Stimulated activated CD4-positive, alpha-beta T cell treated with anti-CD3 and anti-CD28 coated beads, Interleukin-15, amount 100 ng/mL, for 1 hour (primary cell): ENCODE data around the gene PDE3A.

Experiments
- DNase-seq, 2 donors: peaks; one replicate each; pipeline ENCODE4 v3.0.0-alpha.2; 2020; ENCODE audit warnings: low read depth in 1 of 2, low spot score in 1 of 2

Gene PDE3A

DNA sequence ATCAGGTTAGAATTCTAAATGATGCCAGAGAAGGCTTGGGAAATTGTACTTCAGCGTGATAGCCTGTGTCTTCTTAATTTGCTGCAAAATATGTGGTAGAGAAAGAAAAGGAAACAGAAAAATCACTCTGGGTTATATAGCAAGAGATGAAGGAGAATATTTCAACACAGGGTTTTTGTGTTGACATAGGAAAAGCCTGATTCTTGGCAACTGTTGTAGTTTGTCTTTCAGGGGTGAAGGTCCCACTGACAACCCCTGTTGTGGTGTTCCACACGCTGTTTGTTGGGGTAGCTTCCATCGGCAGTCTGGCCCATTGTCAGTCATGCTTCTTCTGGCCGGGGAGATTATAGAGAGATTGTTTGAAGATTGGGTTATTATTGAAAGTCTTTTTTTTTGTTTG lies 313.0 kb downstream of the PDE3A start:
- DNase-seq, result no peak

DNA sequence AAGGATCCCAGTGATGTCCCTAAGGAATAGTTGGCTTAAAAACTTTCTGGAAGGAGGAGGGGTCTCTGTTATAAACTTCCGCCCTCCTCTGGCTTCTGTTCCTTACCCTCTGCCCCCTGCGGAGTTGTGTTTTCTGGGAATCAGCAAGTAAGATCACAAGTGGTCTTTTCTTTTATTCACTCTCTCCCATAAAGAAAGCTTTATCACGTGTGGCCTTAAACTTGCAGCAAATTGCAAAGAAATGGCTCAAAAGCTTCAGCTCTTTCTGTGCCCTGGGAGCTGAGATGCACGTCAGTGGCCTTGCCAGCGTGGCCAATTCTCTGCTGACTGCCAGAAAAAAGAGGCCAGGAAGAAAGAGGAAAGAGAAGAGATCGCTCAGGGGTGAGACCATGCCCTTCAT lies 326.9 kb downstream of the PDE3A start, which contains the start of gene SLCO1C1:
Gene SLCO1C1 (plus strand): TSS at position 101 of the 400 bp plus-strand sequence. CDS start 4,245 bp downstream, outside the sequence.
- DNase-seq, result no peak

DNA sequence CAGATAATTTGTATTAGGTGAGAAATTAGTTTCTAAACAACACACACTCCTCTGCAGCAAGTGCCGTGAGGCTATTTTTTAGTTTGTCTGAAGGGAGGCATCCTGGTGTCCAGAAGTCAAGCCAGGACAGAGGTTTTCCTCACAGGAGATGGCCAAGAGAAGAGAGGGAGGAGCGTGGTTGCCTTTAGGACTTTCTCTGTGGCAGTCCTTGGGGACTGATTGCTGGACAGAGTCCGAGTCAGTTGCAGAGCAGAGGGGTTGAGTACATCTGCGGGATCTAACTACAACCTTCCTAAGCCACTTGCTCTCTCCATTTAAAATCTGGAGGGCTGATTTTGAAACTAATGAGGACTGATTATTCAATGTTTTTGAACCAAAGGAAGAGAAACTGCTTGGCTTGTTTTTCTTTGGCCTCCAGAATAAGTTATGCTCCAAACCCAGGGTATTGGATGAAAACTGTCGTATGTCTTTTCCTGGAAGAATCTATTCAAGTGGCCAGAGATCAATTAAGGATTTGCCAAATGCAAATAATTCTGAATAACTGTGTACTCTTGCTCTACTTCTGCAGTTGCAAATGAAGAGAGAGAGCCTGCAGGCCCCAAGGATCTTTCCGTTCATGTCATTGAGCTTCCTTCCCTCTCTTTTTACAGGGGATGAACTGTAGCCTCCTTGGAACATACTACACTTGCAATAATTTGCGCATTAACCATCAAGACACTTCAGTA lies 328.0 kb downstream of the PDE3A start:
- DNase-seq, result no peak

DNA sequence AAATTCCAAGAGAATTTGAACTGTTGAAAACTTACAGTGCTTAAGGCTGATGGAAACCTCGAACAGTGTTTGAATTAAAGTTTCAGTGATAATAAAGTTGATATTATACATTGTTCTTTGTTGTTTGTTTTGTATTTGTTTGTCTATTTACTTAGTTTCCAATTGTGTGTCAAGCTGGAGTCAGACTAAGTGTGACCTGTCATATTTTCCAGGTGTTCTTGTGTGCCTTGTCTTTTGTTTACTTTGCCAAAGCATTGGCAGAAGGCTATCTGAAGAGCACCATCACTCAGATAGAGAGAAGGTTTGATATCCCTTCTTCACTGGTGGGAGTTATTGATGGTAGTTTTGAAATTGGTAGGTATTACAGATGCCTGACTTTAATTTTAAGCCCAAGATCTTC lies 332.8 kb downstream of the PDE3A start:
- DNase-seq, result no peak

DNA sequence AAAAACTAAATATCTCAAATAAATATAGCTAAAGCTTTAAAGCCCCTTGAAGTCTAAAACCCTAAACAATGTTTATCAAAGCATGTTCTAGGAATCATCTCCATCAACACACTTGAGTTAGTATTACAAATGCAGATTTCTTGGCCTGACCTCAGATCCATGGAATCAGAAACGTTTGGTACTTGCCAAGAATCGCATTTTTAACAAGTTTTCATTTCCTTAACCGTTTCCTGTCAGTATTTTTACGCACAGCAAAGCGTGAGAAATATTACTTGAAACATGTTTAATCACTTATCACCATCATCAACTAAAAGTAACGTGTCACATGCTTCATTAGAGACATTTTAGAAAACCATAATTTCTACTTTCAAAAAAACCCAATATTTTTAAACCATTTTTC lies 336.5 kb downstream of the PDE3A start:
- no peak for DNase-seq

DNA sequence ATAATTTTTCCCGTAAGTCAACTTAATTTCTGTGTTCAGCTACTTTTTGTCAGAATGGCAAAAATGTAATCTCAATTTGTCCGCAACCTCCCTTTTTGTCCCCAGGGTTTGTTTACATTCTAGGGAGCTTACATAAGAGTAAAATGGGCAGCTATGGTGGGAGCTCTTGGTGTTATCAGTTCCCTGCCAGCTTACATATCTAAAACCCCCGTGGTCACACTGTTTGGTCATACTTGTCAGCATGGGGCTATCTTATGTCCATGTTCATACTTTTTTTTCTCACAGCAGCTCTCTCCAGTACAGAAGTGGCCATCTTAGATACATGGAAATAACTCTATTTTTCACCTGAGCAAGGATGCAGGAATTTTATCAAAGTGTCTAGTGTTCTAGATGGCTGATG lies 343.5 kb downstream of the PDE3A start:
- DNase-seq, result no peak

DNA sequence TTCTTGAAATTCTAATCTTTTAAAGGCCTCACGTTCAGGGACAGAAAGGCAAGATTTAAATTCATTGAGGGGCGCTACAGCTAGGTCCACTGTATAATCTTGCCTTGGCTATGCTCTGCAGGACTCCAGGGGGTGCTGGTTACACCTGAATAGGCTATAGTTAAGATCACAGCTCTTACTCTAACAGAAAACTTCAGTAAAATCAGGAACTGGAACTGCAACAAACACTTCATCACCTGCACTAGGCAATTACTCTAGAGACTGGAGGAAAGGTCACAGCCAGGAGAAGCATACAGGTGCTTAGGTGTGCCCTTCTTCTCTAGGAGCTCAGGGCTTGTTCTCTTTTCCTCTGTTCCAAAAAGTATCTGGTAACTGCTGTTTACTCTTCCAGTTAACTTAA lies 347.7 kb downstream of the PDE3A start:
- DNase-seq, result no peak

DNA sequence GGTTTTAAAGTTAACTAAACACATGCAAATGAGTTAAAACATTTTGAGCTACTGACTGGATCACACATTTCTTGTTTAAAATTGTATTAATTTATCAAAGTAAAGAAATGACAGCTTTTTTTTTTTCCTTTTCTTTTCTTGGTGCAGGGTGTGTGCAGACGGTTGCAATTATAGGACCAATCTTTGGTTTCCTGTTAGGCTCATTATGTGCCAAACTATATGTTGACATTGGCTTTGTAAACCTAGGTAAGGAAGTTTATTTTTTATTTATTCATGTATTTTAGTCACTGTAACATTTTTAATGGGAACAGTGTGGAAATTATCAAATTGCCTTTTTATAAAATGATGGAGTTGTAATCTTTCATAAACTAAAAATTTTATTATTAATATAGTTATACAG lies 348.6 kb downstream of the PDE3A start:
- DNase-seq, result no peak

DNA sequence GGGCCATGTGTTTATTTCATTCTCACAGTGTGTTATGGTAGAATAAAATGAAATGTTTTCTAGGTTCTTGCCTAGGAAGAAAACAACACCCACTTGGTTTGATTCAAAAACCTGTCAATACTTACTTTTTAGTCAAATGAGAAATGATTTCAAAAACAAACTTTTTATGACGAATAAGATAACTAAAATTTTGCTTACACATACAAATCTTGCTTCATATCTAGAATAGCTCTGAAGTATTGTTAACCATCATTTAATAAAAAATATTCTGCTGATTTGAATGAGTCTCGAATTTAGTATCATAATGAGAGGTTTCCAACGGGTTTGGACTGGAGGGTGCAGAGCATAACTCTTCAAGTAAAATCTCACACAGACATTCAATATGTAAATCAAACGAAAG lies 350.0 kb downstream of the PDE3A start:
- no peak for DNase-seq

DNA sequence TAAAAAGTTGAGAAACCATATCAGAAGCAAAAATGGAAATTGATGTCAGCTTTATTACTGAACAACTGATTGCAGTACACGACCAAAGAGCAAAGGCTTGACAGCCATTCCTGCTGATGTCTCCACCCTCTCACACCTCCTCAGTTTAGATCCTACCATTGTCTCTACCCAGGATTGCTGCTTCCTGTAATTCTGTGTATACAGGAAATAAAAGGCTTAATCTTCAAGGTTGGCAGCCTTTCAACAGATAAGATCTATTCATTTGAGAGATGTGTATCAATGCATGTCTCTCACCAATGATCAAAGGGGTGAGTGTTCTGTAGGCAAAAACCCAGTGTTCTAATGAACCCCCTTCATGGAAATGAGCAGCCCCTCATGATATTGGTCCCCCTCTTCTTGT lies 353.8 kb downstream of the PDE3A start:
- no peak for DNase-seq

DNA sequence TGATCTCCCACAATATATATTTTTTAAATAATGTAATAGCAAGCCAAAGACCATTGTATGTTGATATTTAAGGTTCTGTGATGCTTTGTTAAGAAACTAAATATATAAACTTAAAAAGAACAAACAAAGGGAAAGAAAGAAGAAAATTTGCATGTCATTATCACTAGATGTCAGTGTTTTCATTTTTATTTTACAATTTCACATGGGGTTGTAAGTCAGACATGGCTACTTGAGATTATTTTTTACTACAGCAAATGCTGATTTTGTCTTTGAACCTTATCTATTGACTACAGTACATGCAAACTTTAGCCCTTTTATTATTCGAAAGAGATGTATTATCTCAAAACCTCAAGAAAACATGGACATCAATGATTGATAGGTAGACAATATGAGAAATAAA lies 362.9 kb downstream of the PDE3A start:
- no peak for DNase-seq
